Endometrial microvascular endothelial cells (primary cell): Measurements from ENCODE around the gene USH2A. TPM values are rescaled to one million over a fixed set of nuclear protein-coding genes. Genes with fewer than 3 reads are reported as not detected.

Experiments
- in situ Hi-C: cut with HindIII; loops from 2 replicates; pipeline ENCODE4 v1.10.0; 2017; ENCODE audit warnings: low sequenced_read_pairs, low pct_unique_long_range_greater_than_20kb; ENCODE audit errors: inconsistent ontology term
- total RNA-seq: library from RNA; depleted of rRNA; stranded (reverse); fragments of >200 nt; gene quantifications from one replicate; pipeline ENCODE4 v1.2.3, GENCODE V29; 2015; ENCODE audit errors: inconsistent ontology term

The USH2A gene
- total RNA-seq, 1 donor from 2014 or later: not detected

DNA sequence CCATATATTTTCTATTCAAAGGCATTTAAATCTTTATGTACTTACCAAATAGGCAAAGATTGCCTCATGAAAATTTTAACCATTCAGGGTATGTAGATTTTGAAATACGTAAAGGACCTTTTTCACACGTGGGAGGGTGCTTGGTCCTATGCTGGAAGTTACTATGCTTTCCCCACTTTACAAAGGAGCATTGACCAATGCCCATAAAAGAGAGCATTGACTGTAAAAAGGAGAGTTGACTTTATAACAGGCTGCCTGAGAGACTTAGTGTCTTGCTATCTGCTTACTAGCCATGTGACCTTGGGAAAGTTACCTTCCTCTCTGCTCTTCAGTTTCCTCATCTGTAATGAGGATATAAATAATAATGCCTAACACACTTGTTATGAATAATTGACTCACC is 346.5 kb downstream of the USH2A start:
- in situ Hi-C loops: no loop called here

DNA sequence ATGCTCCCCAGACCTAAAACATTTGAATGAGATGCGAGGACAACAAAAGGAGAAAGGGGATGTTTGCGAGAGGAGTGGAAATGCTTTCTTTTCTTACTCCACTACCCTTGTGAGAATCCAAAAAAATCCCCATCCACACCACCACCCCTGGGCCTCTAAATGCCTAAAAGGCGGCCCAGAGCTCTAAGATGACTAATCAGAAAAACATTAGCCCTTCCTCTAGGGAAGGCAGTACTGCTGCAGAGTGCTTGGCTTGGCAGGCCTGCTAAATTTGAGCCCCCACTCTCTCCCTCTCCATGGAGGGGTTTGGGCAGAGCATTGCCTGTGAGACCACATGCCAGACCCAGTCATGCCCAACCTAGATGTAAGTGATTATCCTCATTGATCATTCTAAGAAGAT is 347.9 kb downstream of the USH2A start:
- in situ Hi-C loops: no loop called here

DNA sequence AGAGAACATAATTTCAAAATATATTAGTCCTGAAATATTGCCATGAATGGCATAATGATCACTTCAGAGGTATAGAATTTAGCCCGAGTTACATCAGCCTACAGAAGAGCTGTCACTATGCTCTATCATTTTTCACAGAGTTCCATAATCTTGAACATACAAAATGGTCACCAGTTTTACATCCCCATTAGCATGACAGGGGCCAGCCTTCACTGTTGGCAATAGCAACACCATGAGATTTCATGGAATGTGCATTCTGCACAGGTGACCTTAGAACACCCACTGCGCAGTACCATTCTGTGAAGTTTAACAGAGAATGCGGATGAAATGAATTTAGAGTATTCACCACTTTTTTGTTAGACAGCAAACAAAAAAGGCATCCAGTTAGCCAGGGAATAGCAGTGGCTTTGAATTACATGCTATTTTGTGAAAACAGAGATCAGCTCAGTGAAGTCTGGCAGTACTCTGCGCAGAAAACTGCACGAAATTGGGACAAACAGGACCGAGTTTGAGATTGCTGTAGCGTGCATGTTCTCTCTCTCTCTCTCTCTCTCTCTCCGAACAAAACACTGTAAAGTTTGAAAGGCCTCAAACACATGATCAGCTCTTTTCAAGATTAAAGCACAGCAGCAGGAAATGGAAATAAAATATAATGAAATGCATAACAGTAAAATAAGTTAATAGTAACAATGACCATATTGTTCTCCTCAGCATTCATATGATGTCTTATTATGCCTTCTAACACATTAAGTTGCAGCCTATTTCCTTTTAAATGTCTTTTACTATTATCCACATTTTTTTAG is 349.3 kb downstream of the USH2A start:
- in situ Hi-C loops: no loop called here

DNA sequence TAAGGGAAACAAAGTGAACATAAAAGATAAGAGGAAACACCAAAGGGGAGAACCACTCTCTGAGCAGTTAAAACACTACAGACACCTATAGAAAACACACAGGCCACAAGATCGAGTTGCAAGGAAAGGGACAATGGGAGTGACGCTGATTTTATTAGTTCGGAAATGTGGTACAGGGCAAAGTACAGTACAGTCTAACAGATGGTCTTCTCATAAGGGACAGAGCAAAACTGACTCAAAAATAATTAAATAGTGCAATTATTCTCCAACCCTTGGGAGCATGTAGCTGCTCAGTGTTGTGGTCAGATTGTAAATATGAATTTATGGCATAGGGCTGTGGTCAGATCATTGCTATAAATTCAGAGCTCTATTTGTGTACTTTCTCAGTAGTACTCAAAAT is 352.0 kb downstream of the USH2A start:
- in situ Hi-C loops: no loop called here

DNA sequence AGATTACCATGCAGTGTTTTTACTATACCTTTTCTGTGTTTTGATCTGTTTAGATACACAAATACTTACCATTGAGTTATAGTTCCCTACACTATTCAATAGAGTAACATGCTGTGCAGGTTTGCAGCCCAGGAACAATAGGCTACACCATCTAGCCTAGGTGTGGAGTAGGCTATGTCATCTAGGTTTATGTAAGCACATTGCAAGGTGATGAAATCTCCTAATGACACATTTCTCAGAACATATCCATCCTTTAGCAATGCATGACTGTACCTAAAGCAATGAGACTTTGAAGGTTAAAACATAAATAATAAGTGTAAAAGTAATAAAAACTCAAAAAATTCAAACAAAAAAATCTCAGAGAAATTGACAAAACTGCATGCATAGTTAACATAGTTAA is 358.6 kb downstream of the USH2A start:
- in situ Hi-C loops: no loop called here

DNA sequence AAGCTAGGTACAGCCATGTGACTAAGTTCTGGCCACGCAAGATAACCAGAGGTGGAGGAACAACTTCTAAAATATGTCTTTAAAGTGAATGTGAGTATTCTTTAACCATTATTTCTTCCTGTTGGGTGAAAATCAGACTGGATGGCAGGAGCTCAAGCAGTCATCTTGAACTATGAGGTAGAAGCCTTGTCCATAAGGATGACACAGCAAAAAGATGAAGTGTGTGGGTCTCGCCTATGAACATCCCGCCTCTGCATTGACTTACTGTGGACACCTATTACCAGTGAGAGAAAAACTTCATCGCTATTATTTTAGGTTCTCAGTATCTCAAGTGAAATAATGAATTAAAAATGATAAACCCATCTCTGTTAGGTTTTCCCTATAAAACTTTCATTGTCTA is 365.3 kb downstream of the USH2A start:
- in situ Hi-C loops: no loop called here

DNA sequence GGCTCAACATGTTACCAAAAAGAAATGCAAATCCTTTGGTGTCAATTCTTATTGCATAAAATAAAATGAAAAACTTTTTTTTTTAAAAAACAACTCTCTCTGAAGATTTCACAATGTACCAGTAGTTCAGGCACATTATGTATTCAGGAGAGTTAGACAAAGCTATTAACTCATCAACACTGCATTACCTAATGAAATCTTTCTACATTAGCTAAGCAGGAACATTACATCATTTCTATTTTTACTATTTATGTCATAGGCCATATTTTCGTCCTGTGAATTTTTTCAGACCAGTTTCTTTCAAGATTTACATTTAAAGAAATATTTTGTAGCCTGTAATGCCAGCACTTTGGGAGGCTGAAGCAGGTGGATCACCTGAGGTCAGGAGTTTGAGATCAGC is 366.2 kb downstream of the USH2A start:
- in situ Hi-C loops: no loop called here

DNA sequence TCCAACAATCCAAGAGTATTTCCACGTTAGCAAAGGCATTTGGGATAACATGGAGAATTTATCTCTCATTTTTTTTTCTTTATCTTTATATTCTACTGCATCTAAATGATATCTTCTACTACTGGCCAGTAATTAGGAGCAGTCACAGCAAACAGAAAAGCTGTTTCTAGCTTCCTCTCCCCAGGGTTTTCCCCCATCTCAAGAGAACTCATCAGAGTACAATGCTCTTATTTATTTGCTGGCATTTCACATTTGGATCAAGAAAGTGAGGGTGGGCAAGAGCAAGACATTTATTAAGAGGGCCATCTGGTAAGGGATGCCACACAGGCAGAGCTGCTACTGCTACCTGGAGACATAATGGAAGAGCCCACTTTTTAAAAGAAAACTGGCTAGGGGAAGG is 368.2 kb downstream of the USH2A start:
- in situ Hi-C loops: no loop called here

DNA sequence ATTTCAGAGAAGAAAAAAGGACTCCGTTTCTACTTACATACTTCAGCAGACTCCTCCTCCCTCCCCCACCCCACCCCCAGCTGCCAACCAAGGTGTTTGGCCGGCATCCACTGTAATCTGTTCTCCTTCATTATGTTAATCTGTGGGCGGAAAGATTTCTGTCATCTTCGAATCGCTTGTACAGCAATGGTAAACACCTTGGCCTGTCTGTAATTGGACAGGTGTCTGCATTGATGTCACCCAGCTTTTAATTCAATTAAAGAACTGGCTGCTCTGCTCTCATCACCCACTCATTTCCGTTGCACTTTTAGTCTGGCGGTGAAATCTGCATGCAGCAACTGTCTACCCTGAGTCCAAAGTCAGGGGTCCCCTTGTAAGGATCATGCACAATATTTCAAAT is 368.6 kb downstream of the USH2A start:
- in situ Hi-C loops: no loop called here

DNA sequence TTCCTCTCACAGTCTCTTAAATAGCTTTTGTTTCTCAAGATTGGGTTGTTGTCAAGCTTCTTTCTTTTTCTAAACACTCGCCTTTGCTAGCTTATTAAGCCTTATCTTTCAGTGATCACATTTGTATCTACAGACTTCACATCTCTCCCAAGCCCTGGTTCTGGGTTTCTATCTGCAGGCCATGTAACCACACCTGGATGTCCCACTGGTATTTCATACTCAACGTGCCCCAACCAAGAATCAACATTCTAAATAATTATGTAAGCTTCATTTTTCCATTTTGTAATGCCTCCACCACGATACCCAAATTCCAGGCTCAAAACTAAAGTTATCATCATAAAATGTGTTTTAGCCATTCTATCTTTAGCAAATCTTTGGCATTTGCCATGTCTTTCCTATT is 372.2 kb downstream of the USH2A start:
- in situ Hi-C loops: no loop called here

DNA sequence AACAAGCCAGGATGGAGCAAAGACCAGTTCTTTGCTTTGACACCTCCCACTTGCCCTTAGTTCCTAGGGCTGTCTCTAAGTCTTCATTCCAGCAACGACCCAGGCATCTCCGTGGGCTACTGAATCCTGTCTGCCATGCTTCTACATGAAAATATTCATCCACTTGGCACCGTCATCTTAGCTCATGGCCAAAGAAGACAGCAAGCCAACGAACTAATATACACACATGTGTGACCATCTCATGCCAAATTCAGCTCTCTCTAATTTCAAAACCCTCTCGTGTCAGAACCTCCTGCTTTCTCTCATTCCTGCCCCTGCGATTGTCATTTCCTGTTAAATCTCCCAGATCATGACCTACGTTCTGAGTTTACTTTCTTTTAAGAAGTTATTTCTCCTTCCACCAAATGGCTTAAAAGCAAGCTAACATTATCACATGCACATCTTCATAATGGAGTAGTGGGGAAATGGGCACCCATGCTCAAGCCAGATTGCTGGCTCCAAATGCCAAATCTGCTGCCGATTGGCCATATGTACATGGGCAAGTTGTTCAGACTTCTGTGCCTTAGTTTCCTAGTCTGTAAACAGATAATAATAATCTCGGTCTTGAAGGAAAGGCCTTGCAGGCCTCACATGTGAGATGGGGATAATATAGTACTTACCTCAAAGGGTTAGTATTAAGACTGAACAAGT is 373.4 kb downstream of the USH2A start:
- in situ Hi-C loops: no loop called here

DNA sequence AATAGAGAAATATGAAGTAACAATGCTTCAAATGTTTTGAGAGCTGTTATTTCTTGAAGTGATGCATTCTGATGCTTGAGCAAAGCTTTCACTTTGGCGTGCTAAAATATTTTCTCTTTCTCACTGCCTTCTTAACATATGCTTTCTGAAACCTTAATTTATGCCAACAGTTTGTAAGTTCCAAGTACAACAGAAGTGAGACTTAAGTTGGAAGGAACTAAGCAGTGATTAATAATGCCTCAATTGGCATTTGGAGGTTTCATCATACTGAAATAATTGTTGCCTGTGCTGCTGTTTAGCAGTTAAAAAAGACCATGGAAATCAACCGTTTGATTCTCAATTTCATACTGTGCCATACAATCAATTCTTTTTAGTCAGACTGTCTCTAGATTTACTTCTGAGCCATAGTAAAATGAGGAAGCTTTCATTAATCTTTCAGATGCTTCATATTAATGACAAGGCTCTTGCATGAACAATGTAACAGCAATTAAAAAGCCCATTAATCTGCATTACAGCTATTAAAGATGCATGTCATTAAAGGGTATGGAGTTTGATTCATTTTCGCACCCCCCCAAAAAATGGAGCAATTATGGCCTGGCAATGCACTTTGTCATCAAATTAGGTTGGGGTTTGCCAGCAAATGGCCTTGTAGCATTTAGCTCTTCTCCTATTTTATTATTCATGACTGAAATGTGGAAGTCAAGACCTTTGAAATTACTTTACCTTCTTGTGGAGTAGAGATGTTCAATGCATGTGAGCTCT is 375.3 kb downstream of the USH2A start:
- in situ Hi-C loops: no loop called here

DNA sequence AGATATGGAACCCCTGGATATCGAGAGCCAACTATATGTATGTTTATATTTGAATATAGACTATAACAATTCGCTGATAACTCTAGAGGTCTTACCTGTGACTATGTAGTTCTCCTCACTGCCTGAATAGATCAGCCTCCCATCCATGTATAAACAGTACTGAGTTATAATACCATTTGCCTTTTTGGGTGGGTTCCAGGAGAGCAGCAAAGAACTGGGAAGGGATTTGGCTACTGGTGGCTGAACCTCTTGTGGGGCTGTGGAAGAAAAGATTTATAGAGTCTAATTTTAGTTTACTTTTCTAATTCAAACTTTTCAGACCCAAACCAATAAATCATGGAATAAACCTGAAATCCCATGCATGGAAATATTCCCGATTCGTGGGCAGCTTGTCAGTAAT is 376.9 kb downstream of the USH2A start:
- in situ Hi-C loops: no loop called here

DNA sequence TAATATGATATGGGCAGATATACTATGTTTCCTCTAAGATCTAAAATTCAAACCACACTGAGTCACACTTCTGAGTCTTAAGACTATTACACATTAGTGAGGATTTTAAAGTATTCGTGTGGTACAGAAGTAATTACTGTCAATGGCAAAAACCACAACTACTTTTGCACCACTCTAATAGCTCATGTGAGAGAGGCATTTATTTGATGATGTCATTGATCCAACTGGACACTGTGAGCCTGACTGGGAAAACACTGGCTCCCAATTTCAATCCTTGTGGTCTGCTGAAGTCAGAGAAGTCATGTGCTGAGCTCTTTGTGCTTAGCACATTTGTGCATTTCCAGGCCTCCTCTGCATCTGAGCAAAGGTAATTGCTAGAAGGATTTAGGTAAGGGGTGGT is 377.8 kb downstream of the USH2A start:
- in situ Hi-C loops: no loop called here

DNA sequence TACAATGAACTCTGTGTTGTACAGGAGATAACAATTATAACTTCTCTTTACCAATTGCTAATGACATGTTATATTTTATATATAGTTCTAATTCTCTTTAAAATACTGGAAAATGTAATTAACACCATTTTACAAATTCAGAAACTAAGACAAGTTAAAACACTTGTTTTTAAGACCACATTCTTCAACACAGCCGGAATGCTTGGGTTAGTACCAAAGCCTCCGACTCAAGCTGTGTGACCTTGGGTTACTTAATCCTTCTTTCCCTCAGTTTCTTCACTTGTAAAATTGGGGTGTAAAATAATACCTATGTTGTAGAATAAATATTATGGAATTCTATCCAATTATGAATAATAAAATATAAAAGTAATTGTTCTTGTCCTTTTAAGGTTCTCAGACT is 378.7 kb downstream of the USH2A start:
- in situ Hi-C loops: no loop called here

DNA sequence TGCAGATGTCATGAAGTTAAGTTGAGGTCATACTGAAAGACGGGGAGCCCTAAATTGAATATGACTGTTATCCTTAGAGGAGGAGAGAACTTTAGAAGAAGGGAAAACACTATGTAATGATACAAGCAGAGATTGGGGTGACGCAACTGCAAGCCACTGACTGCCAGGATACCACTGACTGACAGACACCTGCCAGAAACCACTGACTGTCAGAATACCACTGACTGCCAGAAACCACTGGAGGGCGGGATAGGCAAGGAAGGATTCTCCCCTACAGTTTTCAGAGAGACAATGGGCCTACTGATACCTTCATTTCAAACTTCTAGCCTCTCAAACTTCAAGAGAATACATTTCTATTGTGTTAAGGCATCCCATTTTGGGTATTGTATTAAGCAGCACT is 388.7 kb downstream of the USH2A start:
- in situ Hi-C loops: no loop called here

DNA sequence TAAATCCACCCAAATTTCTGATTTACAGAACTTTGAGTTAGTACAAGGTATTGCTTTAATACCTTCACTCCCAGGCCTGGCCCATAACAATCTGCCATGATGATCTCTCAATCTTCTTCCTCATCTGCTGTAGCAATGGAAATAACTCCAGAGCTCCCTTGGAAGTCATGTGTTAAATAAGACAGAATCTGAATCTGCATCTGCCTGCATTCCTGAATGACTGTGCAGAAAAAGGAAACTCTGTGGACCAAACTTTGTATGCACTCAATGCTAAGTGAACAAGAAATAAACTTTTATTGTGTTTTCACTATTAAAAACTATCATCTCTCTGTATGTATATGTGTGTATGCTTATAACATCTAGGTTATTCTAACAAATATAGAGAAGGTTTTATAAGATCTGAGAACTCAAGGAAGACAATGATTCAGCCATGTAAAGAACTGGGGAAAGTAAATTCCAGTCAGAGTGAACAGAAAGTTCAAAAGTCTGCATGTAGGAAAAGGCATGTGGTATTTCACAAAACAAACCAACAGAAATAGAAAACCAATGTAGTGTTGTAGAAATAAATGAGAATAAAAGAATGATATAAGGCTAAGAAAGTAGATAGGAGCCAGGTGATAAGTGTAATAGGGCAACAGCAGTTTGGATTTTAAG is 390.2 kb downstream of the USH2A start:
- in situ Hi-C loops: no loop called here

DNA sequence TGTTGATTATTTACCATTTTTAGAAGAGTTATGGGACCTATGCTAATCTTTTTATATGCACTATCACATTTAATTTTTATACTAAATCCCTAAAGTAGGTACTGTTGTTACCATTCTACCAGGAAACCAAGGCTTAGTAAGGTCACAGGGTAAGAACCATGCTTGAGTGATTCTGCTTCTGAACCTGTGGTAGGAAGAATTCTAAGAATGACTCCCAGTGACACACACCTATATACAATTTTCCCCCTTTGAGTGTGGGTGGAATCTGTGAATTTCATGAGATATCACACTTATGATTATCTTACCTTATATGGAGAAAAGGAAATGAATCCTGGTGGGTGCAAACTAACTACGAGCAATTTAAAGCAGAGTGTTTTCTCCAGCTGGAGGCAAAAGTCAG is 391.0 kb downstream of the USH2A start:
- in situ Hi-C loops: no loop called here

DNA sequence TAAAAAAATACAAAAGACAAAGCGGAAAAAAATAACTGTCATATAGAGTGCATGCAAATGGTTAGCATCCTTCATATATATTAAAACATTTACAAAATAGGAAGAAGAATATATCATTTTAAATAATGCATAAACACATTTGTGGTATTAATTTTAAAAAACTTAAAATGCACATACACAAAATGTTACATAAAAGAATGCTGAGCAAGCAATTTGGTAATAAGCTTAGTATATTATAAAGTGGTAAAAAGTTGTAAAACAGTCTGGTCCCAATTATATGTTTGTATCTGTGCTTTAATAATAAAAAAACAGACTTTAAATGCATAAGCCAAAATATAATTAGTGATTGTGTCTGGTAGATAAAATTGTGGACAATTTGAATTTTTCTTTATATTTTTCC is 394.6 kb downstream of the USH2A start:
- in situ Hi-C loops: no loop called here
